Measurements from ENCODE around the gene PLCH1.

DNA sequence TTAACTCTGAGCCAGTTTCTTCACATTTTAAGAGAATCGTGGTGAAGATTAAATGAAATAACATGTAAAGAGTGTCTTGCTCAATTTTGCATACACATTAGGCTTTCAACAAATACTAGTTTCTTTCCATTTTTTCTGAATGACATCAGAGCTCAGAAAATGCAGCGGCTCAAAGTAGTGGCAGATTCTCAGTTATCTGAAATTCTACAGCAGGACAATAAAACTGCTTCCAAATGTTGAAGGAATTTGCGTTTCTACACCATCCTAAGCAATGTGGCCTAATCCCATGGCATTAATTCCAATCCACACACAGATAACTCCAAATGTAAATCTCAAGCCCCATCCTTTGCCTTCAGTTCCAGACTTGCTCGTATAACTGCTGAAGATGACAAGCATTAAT lies 115.8 kb downstream of the PLCH1 start:
- TF ChIP-seq, protein P1, sequence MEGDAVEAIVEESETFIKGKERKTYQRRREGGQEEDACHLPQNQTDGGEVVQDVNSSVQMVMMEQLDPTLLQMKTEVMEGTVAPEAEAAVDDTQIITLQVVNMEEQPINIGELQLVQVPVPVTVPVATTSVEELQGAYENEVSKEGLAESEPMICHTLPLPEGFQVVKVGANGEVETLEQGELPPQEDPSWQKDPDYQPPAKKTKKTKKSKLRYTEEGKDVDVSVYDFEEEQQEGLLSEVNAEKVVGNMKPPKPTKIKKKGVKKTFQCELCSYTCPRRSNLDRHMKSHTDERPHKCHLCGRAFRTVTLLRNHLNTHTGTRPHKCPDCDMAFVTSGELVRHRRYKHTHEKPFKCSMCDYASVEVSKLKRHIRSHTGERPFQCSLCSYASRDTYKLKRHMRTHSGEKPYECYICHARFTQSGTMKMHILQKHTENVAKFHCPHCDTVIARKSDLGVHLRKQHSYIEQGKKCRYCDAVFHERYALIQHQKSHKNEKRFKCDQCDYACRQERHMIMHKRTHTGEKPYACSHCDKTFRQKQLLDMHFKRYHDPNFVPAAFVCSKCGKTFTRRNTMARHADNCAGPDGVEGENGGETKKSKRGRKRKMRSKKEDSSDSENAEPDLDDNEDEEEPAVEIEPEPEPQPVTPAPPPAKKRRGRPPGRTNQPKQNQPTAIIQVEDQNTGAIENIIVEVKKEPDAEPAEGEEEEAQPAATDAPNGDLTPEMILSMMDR (IDR thresholded peaks at IDR 0.05): no peak
- TF ChIP-seq POLR2AphosphoS5 (IDR thresholded peaks at IDR 0.05; ENCODE audit: insufficient read depth in 1 of 2, low read depth in 1 of 2) (no peak), POLR2A (IDR thresholded peaks at IDR 0.05) (no peak)
